ENCODE results near the gene FAM120C.
A peak's percentile ranks its signal among the peaks of the same experiment; 100 is the strongest.

Gene FAM120C

DNA sequence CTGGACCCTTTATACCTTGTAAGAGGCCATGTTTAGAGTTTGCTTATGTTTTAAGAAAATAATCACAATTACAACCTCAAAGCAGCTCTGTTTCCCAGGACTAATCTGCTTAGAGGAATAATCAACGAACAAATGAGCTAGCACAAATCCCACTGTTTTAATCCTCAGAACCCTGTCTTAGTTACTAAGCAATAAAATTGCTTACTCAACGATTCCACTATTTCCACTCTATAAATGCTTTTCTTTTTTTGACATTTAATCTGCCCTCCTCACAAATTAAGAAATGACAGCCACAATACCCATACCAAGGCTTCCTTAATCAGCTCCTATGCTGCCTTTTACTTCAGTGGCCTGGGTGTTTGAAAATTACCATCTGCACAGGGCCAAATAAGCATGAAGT, 48.8 kb downstream of the FAM120C start:
- DNase-seq: no peak

GRCh38 chrX:54116391-54116790, 66.7 kb downstream of the FAM120C start:
- DNase-seq: no peak

DNA sequence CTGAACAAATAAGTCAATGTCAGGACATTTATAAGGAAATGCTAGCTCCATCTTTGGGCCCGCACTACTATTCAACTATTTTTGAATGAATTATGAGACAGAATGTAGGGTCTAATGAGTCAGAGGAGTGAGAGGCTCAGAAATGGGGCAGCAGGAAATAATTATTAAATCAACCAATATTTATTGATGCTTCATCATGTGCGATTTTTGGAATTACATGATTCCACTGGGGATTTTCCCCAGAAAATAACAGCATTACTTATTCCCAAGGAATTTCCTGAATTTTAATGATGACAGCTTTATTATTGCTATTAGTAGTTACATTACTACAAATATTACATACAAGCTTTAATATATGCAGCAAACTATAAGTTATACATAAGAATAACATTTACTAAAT, 89.5 kb downstream of the FAM120C start:
- DNase-seq: no peak

DNA sequence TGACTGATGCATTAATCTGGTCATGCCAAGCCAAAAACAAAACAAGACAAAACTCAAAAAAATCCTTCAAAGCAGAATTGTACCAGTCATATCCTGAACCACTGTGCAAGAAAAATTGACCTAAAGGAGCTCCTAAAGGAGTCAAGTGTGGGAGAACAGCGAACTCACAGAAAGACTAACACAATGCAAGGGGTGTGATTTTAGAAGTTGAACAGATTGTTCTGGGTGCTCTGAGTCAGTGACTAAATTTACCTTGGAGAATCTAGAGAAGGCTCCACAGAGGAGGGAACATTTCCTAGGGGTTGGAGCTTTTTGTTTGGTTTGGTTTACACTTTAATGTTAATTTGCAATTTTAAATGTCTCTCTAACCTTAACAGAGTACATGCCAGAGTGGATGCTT, 89.9 kb downstream of the FAM120C start:
- DNase-seq: no peak

DNA sequence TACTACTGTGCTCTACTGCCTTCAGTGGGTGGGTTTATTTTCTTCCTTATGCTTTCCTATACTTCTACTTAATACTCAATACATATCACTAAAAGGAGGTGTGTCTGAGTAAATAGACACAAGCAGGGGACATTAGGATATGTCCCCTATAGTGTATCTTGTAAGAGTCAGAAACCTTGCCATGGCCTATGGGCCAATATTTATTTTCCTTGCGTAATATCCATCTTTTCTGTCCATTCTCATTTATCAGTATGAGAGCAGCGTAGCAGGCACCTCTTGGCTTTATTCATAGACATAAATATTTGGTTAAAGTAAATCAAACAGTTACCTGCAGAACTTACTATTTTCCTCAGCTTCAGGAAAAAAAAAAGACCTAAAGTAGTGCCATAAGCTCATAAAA, 92.2 kb downstream of the FAM120C start:
- DNase-seq: no peak

- no peak for DNase-seq
These were observed 93.9 kb downstream of the FAM120C start for GRCh38 chrX:54089191-54089590.

DNA sequence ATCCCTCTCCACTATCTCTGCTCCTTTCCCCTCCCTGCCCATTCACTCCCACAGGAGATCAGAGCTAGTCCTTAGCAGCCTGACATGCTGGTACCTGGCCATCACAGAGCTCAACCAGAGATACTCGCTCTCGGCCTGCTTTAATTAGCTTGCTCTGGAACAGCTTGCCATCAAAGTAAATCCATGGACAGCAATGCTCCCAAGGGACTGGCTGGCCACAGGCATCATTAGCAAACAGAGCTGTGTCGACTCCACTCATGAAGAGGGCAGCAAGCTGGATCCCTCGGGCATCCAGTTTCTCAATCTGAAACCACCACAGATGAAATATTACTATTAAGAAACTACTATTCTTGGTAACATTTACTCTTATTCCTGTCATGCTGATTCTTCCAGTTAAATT, 95.4 kb downstream of the FAM120C start:
- no peak for DNase-seq

DNA sequence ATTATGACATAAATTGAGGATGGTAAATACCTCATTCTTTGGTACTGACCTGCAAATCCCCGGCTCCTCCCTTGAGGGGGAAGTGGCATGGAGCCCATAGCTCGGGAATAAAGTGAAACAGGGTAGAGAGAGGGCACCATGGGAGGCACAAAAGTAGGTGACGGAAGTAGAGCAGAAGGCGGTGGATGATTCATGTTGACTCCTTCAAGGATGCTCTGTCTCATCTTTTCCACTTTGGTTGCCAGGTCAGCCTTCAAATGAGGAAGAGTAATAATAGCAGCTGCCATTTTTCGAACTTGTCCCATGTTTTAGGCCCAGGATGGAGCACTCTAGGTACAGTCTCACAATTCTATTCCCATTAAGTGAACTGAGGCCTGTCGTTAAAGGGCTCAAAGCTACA, 97.4 kb downstream of the FAM120C start:
- DNase-seq: no peak

DNA sequence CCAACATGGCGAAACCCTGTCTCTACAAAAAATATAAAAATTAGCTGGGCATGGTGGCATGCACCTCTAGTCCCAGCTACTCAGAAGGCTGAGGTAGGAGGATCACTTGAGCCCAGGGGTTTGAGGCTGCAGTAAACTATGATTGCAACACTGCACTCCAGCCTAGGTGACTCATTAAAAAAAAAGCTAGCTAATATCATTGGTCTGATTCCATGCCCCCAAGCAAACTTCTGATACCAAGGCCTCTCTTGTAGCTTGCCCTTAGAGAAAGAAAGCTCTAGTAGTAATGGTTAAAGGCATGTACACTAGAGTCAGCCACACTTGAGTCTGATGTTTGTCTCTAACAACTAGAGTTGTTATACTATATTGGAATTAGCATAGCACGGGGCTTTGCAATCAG, 106.2 kb downstream of the FAM120C start:
- no peak for DNase-seq

DNA sequence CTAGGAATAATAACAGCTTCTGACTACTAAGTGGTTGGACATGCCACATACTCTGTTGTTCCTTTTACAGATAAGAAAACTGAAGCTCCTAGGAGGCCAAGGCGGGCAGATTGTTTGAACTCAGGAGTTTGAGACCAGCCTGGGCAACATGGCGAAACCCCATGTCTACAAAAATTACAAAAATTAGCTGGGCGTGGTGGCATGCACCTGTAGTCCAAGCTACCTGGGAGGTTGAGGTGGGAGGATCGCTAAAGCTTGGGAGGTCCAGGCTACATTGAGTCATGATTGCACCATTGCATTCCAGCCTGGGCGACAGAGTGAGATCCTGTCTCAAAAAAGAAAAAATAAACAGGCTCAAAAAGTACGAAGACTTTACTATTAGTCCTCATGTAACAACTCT, 108.2 kb downstream of the FAM120C start:
- DNase-seq: no peak

GRCh38 chrX:54067766-54068165, 115.3 kb downstream of the FAM120C start:
- peak; percentile 14 for DNase-seq

- DNase-seq: no peak
These were observed 116.2 kb downstream of the FAM120C start for GRCh38 chrX:54066841-54067240.

GRCh38 chrX:54064564-54064963, 118.5 kb downstream of the FAM120C start:
- DNase-seq: no peak

GRCh38 chrX:54063361-54063760, 119.7 kb downstream of the FAM120C start:
- DNase-seq: no peak

GRCh38 chrX:54049801-54050200, 133.3 kb downstream of the FAM120C start:
- DNase-seq: peak; percentile 4

DNA sequence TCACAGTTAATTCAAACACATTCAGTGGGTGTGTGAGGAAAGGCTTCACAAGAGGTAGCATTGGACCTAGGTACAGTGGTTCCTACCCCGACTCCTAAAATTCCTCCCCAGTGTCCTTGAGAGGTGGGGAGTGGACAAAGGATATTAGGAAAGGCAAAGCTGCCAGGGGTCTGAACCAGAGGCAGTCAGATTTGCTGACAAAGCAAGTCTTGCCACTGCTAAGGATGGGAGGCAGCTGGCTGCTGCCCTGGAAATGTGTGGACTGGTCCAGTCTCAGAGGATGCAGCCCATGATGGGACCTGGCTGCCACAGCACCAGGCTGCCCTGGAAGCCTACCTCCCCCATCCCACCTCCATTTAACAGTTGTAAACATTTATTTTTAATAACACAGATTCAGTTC, 134.6 kb downstream of the FAM120C start:
- DNase-seq: no peak

DNA sequence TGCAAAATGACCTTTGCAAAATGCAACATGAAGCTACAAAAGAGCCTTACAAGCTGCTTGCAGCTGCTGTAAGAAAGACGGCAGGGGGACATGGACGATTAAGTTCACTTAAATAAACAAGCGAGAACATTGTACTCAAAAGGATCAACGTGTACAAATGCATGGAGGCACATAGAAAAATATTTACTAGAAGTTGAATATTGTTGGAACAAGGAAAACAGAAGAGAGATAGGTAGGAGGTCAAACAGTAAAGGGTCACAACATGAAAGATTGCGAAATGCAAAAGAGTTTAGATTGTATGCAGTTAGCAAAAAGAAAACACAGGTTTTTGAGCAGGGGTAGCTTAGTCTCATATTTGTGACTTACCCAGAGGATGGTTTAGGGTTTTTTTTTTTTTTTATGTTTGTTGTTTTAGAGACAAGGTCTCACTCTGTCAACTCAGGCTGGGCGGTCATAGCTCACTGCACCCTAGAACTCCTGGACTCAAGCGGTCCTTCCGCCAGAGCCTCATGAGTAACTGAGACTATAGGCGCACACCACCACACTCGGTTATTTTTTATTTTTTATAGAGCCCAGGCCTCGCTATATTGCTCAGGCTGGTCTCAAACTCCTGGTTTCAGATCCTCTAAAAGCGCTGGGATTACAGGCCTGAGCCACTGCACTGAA, 137.4 kb downstream of the FAM120C start:
- no peak for DNase-seq

DNA sequence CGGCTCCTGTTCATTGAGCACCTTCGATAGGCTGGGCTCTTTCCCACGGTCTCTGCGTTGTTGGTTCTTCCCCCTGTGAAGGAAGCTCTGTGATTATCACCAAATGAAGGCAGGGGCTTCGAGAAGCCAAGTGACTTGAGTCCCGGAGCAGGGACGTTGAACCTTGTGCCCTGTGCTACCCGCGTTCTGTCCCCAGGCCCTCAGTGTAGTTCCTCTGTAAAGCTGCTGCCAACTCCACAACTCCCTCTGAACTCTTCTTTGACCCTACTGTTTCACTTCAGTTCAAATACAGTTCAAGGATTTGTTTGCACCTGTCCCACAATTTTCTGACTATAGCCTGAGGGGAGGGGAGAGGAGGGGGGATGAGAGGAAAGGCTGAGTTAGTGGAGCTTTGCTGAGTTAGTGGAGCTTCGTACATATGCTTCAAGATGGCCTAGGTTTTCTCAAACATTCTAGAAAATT, 138.1 kb downstream of the FAM120C start:
- DNase-seq: no peak

- peak; percentile 94 for DNase-seq
These were observed 138.8 kb downstream of the FAM120C start, which contains the start of gene PHF8 for GRCh38 chrX:54044126-54044876. Gene PHF8 (minus strand): TSS chrX:54044473. CDS start chrX:54042728, 1,745 bp downstream.

DNA sequence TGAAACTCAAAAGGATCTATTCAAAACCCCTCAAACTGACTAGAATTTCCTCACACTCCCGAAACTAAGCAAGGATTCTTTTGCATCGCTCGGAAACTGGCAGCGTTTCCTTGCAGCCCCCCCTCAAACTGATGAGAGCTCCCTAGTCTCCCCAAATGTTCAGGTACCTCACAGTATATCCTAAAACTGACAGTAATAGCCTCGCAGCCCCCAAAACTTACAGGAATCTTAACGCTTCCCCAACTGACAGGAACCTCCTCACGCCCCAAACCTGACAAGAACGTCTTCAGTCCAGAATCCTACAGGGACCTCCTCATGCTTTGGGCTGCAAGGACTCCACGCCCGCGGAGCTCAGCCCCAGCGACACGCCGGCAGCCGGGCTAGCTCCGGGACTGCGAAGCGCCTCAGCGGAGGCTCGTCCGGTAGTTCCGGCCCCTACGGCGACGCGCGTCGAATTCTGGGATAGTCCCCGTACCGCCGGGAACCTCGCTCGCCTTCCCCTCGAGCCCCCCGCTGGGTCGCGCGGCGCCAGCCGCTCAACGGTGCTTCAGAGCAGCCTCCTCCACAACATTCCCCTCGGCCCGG, 139.4 kb downstream of the FAM120C start:
- DNase-seq: peak; percentile 35

- DNase-seq: no peak
These were observed 140.0 kb downstream of the FAM120C start for GRCh38 chrX:54043056-54043455.

- peak; percentile 75 for DNase-seq
These were observed 140.4 kb downstream of the FAM120C start for GRCh38 chrX:54042609-54043021.

GRCh38 chrX:54030329-54030728, 152.7 kb downstream of the FAM120C start:
- no peak for DNase-seq

- DNase-seq: no peak
These were observed 153.4 kb downstream of the FAM120C start for GRCh38 chrX:54029529-54030143.

Measured in hematopoietic multipotent progenitor cell treated with erythropoietin and hydrocortisone succinate and interleukin-3 and kit ligand, for 6 days (in vitro differentiated cells).